Epithelial cell of esophagus (primary cell): ENCODE measurements around the gene NRXN3.

Experiments used
- DNase-seq: peaks from one replicate; pipeline ENCODE4 v3.0.0; 2010; ENCODE audit warnings: low read depth
- H3K4me3 ChIP-seq: 2 replicates; pipeline ENCODE4 v1.5.1; 2011; ENCODE audit warnings: mild to moderate bottlenecking, low read length, control low read depth
- TF ChIP-seq, protein P1 (sequence below): IDR thresholded peaks from 2 replicates; pipeline ENCODE4 v1.5.1; 2011; ENCODE audit warnings: low read depth, mild to moderate bottlenecking, low read length, control low read depth, inconsistent platforms; ENCODE audit not compliant: insufficient read depth; ENCODE audit errors: missing control alignments

NRXN3 gene

DNA sequence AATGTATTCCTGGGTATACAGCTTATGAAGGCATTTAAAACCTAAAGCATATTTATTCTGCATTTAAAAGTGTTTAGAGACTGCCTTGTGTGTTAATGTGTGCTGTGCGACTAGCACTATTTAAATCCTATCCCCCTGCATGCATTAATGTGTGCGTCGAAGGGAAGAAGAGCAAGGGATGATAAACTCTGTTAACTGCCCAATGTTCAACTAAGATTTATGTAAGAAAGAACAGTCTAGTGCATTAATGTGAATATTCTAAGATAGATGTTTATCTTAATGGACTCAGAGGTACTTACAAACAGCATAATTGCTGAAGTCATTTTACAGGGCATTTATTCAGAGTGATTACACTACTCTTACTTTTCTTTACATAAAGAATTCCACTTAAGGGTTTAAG, 1616.3 kb downstream of the NRXN3 start:
- no peak overlapping the region for H3K4me3 ChIP-seq
- TF ChIP-seq, protein P1, sequence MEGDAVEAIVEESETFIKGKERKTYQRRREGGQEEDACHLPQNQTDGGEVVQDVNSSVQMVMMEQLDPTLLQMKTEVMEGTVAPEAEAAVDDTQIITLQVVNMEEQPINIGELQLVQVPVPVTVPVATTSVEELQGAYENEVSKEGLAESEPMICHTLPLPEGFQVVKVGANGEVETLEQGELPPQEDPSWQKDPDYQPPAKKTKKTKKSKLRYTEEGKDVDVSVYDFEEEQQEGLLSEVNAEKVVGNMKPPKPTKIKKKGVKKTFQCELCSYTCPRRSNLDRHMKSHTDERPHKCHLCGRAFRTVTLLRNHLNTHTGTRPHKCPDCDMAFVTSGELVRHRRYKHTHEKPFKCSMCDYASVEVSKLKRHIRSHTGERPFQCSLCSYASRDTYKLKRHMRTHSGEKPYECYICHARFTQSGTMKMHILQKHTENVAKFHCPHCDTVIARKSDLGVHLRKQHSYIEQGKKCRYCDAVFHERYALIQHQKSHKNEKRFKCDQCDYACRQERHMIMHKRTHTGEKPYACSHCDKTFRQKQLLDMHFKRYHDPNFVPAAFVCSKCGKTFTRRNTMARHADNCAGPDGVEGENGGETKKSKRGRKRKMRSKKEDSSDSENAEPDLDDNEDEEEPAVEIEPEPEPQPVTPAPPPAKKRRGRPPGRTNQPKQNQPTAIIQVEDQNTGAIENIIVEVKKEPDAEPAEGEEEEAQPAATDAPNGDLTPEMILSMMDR: no peak
- DNase-seq: no peak

DNA sequence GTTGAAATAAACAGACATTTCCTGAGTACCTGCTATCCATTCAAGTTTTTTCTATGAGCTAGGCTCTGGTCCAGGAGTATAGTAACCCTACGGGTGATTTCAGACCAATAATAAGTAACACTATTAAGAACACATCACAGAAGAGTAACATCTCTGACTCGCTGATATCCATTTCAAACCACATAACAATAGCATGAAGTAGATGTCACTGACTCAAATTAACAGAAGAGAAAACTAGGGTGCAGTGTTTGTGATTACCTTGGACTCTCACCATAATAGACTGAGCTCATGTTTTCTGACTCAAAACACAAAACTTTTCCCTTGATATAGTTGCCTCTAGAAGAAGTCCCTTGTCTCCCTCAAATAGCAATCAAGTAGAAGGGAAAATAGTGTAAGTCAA, 1618.2 kb downstream of the NRXN3 start:
- TF ChIP-seq, protein P1: no peak
- DNase-seq: no peak
- H3K4me3 ChIP-seq: no peak overlapping the region

DNA sequence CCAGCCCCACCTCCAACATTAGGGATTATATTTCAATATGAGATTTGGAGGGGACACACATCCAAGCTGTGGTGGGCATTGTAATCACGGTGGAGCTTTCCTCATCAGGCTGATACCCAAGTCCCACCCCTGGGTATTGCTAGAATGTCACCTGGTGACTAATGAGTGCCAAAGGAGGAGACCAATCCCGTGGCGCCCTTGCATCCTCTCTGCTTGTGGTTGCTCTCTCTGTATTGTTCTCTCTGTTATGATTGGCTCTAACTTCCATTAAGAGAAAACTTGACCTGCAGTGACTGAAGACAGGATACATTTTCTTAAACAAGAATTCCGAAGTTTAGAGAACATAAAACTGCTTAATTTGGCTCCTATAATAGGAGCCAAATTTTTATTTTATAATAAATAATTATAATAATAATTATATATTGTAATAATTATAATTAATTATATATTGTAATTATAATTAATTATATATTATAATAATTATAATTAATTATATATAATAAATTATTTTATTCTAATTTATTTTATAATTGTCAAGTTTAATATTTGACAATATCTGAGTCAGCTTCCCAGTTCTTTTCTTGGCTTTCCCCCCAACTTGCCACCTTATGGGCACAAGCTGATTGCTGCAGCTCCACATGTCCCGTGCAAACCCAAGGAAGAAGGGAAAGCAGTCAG, 1621.0 kb downstream of the NRXN3 start:
- DNase-seq: no peak
- TF ChIP-seq, protein P1: no peak
- no peak overlapping the region for H3K4me3 ChIP-seq

DNA sequence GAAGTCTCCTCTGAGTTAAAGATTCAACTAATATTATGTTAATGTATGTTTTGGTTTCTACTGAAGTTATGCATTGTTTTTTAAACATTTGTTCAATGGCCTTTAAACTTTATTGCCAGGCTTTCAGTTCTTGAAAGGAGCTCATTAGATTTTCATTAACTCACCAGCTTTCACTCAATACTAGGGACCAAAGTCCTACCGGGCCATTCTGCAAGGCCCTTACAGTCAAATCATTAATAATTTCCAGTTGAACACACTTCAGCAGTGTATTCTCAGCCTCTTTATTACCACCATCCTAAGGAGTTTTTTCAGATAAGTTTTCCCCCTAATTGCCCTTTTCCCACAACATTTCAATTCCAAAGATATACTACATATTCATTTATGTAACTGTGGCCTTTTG, 1631.9 kb downstream of the NRXN3 start:
- no peak overlapping the region for H3K4me3 ChIP-seq
- DNase-seq: no peak
- TF ChIP-seq, protein P1: no peak

DNA sequence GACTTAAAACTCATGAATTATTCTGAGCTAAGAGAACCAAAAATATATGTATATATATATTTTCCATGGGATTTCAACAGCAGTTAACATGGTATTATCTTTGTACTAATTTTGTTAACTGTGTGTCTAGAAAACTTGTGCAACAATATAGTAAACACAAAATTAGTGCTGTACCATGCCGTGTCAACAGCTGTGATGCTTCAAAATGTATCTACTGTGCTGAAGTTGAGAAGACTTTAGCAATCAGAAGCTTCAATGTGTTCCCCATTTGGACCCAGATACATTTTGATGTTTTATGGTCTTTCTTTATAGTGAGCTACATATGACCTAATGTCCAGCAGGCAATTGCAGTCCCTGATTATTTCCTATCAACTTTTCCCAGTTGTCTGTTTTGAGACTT, 1635.5 kb downstream of the NRXN3 start:
- no peak for DNase-seq
- H3K4me3 ChIP-seq: no peak overlapping the region
- TF ChIP-seq, protein P1: no peak

DNA sequence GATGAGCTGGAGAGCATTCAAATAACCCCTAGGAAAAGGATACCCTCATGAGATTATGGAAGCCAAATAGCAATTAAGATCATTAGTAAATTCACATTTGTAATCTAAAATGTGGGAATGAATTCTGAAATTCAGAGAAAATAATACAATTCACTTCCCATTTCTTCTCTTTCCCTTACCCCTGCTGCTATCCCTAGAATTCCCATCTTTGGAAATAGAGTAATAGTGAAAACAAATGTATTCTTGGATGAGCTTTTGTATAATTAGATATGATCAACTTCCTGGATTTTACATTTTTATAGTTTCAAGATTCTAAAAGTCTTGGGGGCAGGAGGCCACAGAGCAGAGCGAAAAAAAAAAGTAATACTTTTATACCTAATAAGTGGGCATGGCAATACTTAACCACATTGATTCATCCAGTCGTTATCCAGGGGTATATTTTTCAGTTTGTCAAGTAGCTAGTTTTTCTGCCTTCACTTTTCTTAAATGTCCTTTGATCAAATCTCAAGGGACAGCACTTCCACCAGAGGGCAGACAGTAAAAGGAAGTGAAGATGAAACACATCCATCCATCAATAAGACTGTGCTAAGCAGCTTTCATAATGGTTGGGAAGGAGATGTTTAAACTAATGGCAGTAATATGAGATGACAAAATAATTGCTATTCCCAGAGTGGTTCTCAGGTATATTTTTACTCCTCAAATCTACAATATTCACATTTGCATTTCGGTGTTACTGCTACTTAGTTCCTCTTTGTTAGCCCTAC, 1639.9 kb downstream of the NRXN3 start:
- no peak overlapping the region for H3K4me3 ChIP-seq
- peak; percentile 22 for DNase-seq
- TF ChIP-seq, protein P1: peak; percentile 31
